ENCODE measurements around the gene DPM2.

The DPM2 gene

GRCh38 chr9:127926906-127927200 lies 10.8 kb downstream of the DPM2 start:
- ChIA-PET CTCF (no interaction called here), POLR2A (no interaction called here)
- TF ChIP-seq FOXM1 (IDR thresholded peaks at IDR 0.05; ENCODE audit: borderline replicate concordance): no peak
- TF ChIP-seq BHLHE40 (IDR thresholded peaks at IDR 0.05; ENCODE audit: borderline replicate concordance): no peak
- TF ChIP-seq, protein P1, sequence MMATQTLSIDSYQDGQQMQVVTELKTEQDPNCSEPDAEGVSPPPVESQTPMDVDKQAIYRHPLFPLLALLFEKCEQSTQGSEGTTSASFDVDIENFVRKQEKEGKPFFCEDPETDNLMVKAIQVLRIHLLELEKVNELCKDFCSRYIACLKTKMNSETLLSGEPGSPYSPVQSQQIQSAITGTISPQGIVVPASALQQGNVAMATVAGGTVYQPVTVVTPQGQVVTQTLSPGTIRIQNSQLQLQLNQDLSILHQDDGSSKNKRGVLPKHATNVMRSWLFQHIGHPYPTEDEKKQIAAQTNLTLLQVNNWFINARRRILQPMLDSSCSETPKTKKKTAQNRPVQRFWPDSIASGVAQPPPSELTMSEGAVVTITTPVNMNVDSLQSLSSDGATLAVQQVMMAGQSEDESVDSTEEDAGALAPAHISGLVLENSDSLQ (IDR thresholded peaks at IDR 0.05): no peak
- TF ChIP-seq L3MBTL2 (conservative IDR thresholded peaks at IDR 0.05): no peak
- no peak for TF ChIP-seq FOXK2 (IDR thresholded peaks at IDR 0.05)
- no peak for DNase-seq (ENCODE audit: extremely low spot score)

DNA sequence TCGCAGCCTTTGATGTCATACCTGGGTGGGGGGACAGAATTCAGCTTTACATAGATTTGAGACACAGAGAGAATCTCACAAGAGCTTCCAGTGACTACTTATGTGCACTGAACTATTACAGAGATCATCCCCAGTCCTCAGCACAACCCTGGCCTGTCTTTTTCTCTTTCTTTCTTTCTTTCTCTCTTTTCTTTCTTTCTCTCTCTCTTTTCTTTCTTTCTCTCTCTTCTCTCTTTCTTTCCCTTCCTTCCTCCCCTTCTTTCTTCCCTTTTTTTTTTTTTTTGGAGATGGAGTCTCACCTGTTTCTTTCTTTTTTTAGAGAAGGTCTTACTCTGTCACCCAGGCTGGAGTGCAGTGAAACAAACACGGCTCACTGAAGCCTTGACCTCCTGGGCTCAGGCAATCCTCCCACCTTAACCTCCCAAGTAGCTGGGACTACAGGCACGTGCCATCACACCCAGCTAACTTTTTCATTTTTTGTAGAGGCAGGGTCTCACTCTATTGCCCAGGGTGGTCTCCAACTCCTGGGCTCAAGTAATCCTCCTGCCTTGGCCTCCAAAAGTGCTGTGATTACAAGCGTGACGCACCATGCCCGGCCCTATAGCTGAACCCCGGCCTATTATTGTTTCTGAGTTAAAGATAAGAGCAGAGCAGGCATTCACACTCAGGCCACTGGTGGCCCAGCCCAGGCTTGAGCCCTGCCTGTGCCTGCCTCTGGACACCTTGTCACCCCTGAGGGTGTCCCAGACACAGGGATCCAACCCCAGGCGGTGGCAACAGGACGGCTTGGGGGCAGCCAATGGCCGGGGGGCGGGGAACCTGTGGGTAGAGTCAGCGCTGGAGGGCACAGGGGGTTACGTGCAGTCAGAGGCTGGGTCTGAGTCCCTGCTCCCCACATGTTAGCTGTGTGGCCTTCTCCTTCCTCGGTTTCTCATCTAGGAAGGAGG lies 11.4 kb downstream of the DPM2 start:
- no peak for TF ChIP-seq ELF4 (IDR thresholded peaks at IDR 0.05)
- no peak for TF ChIP-seq TARDBP (IDR thresholded peaks at IDR 0.05)
- no peak for TF ChIP-seq L3MBTL2 (conservative IDR thresholded peaks at IDR 0.05)
- TF ChIP-seq CTBP1 (IDR thresholded peaks at IDR 0.05; ENCODE audit: borderline replicate concordance): no peak
- no peak for TF ChIP-seq HDGF (IDR thresholded peaks at IDR 0.05; ENCODE audit: borderline replicate concordance)
- TF ChIP-seq ZNF384 (IDR thresholded peaks at IDR 0.05): no peak
- TF ChIP-seq SP1 (IDR thresholded peaks at IDR 0.05): no peak
- TF ChIP-seq BHLHE40 (IDR thresholded peaks at IDR 0.05; ENCODE audit: borderline replicate concordance): no peak
- no peak for TF ChIP-seq SUZ12 (IDR thresholded peaks at IDR 0.05)
- TF ChIP-seq FOXM1 (IDR thresholded peaks at IDR 0.05; ENCODE audit: borderline replicate concordance): no peak
- no peak for TF ChIP-seq NFRKB (IDR thresholded peaks at IDR 0.05)
- TF ChIP-seq FOXK2 (IDR thresholded peaks at IDR 0.05): no peak
- no peak for TF ChIP-seq ARNT (IDR thresholded peaks at IDR 0.05)
- TF ChIP-seq FOXA1 (IDR thresholded peaks at IDR 0.05): no peak
- no peak for TF ChIP-seq LEF1 (IDR thresholded peaks at IDR 0.05; ENCODE audit: borderline replicate concordance)
- TF ChIP-seq, protein P1 (IDR thresholded peaks at IDR 0.05): no peak
- no peak for DNase-seq (ENCODE audit: extremely low spot score)
- ChIA-PET POLR2A (interaction anchor here (1.8 kb wide), 1 partner anchor 56 kb away, joined by 5 read pairs; no protein-coding TSS in a partner anchor), CTCF (no interaction called here)

DNA sequence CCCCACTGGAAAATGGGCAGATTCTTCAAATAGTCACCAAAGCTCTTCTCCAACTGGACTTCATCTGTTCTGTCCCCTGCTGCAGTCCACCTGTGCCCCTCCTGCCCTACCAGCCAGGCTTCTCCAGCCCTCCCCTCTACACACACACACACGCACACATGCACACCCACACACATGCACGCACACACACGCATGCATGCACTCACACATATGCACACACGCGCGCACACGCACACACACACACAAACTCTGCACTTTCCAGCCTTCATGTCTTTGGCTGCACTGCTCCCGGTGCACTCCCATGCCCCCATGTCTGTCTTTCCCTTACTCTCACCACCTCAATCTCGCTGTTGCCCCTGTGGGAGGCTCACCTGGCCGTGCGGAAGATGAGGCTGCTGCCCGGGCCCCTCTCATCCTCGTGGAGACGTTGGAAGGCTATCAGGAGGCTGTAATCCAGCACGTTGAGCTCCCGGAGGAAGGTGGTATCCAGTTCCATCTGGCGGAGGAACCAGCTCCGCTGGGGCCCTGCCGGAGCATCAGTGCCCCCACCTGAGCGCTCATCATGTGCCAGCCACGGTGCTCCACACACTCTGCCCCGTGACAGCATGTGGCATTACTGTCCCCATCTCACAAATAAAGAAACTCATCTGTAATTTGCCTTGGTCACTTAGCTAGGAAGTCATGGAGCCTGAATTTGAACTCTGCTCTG lies 12.8 kb downstream of the DPM2 start:
- POLR2A ChIA-PET: interaction anchor here (1.8 kb wide), 1 partner anchor 55 kb away, joined by 5 read pairs; no protein-coding TSS in a partner anchor
- TF ChIP-seq L3MBTL2 (conservative IDR thresholded peaks at IDR 0.05) (no peak), ARNT (IDR thresholded peaks at IDR 0.05) (no peak), FOXA1 (IDR thresholded peaks at IDR 0.05) (no peak), ZNF384 (IDR thresholded peaks at IDR 0.05) (no peak), NFRKB (IDR thresholded peaks at IDR 0.05) (no peak), LEF1 (IDR thresholded peaks at IDR 0.05; ENCODE audit: borderline replicate concordance) (no peak), SP1 (IDR thresholded peaks at IDR 0.05) (no peak)
- CTCF ChIA-PET: interaction anchor here (0.6 kb wide), 1 partner anchor 192 kb away, joined by 3 read pairs; no protein-coding TSS in a partner anchor
- no peak for DNase-seq (ENCODE audit: extremely low spot score)

DNA sequence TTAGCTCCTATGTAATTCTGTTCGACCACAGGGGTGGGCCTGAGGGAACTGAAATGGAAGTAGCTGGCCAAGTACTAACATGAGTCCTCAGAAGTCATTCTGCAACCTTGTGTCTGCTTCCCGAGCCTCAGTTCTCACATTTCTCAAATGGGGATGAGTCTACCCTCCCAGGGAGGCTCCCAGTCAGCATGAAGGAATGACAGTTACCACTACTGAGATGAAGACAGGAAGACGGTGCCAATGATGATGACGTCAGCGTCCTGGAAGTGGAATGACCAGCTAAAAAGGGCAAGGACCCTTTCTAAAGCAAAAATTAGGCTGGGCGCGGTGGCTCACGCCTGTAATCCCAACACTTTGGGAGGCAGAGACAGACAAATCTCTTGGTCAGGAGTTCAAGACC lies 13.9 kb downstream of the DPM2 start:
- ChIA-PET CTCF (no interaction called here), POLR2A (no interaction called here)
- no peak for TF ChIP-seq SP1 (IDR thresholded peaks at IDR 0.05)
- TF ChIP-seq ARNT (IDR thresholded peaks at IDR 0.05): no peak
- TF ChIP-seq L3MBTL2 (conservative IDR thresholded peaks at IDR 0.05): no peak
- TF ChIP-seq LEF1 (IDR thresholded peaks at IDR 0.05; ENCODE audit: borderline replicate concordance): no peak
- TF ChIP-seq FOXM1 (IDR thresholded peaks at IDR 0.05; ENCODE audit: borderline replicate concordance): no peak
- TF ChIP-seq HDGF (IDR thresholded peaks at IDR 0.05; ENCODE audit: borderline replicate concordance): no peak
- no peak for TF ChIP-seq TARDBP (IDR thresholded peaks at IDR 0.05)
- no peak for TF ChIP-seq NFRKB (IDR thresholded peaks at IDR 0.05)
- TF ChIP-seq ZNF384 (IDR thresholded peaks at IDR 0.05): no peak
- TF ChIP-seq CTBP1 (IDR thresholded peaks at IDR 0.05; ENCODE audit: borderline replicate concordance): no peak
- no peak for TF ChIP-seq BHLHE40 (IDR thresholded peaks at IDR 0.05; ENCODE audit: borderline replicate concordance)
- TF ChIP-seq FOXK2 (IDR thresholded peaks at IDR 0.05): no peak
- no peak for DNase-seq (ENCODE audit: extremely low spot score)

DNA sequence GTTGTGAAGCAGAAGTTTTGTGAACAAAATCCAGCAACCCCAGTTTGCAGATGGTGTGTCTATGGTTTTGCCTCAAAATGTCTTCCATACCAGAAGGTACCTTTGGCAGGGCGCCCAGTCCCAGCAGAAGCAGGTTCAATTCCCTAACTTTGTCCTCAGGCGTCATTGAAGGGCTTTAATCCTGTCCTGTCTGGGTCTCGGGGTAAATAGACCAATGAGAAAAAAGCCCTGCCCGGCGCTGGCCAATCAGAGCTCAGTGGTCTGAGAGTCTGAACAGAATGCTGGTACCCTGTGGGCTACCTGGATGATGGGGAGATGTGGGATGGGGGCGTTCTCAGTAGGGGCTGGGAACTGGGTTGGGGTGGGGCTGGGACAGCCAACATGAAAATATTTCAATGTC lies 14.6 kb downstream of the DPM2 start:
- TF ChIP-seq SP1 (IDR thresholded peaks at IDR 0.05): no peak
- no peak for TF ChIP-seq CTBP1 (IDR thresholded peaks at IDR 0.05; ENCODE audit: borderline replicate concordance)
- no peak for TF ChIP-seq L3MBTL2 (conservative IDR thresholded peaks at IDR 0.05)
- no peak for TF ChIP-seq BHLHE40 (IDR thresholded peaks at IDR 0.05; ENCODE audit: borderline replicate concordance)
- TF ChIP-seq NFRKB (IDR thresholded peaks at IDR 0.05): no peak
- TF ChIP-seq ELF4 (IDR thresholded peaks at IDR 0.05): no peak
- TF ChIP-seq, protein P1 (IDR thresholded peaks at IDR 0.05): no peak
- ChIA-PET CTCF (no interaction called here), POLR2A (no interaction called here)
- DNase-seq (ENCODE audit: extremely low spot score): no peak

Data from HEK293T (cell line).